ENCODE data around the gene YOD1. TPM values are rescaled to one million over a fixed set of nuclear protein-coding genes. Genes with fewer than 3 reads are reported as not detected.

Gene YOD1
- total RNA-seq, 1 experiment from 2014 or later, result 63.9 TPM

DNA sequence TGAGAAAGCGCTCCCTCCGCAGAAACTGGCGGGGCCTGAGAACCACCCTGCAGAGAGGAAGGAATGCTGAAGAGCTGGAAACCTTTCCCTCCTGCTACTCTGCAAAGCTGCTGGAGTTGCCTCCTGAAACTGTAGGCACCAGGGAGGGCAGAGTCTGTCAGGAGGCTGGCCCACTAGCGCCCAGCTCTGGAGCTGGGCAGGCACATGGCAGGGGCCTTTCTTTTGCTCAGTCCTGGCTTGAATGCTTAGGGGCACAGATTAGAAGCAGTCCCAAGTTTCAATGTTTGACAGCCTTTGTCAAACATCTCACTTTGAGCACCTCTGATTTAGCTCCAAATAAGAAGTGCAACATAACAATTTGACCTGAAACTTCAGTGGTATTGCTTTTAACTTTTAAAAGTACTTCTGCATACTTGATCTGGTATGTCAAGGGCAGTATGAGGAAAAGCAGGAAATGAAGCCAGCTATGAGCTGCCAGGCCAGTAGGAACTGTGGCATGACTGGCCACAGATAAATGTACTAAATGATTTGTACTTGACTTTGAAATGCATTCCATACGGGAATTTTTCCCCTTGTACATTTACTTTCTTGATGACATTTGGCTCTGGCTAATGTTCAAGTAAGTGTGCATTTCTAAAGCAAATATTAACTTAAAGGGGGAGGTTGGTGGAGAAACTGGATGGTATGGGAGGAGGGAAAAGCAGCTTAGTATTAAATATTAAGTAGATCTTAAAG is 25.7 kb downstream of the YOD1 start:
- H3K27me3 ChIP-seq (ENCODE audit: low read length), result no peaks in the 10 kb centered on the region
- ChIA-PET CTCF (interaction anchor here (1.1 to 2.2 kb wide), 4 partner anchors 19 to 42 kb away, joined by 3 to 9 read pairs (median 6); partner anchors contain the start of gene PFKFB2), POLR2A (ENCODE audit: unreplicated experiment) (interaction anchor here (0.6 to 2.1 kb wide), 5 partner anchors 19 to 296 kb away, joined by 3 to 12 read pairs (median 5); partner anchors contain the start of gene PFKFB2)
- peak overlapping the region; percentile 80 for H3K9ac ChIP-seq (ENCODE audit: low read length)
- ATAC-seq, result peak; percentile 18
- H3F3A ChIP-seq (ENCODE audit: low read length, unreplicated experiment), result peaks cover 35% of the 10 kb centered on the region
- peak overlapping the region; percentile 47 for H3K4me2 ChIP-seq (ENCODE audit: low read length)
- no TSS peak for BruUV-seq (replicated peaks)
- no peak overlapping the region for H2AFZ ChIP-seq (ENCODE audit: low read length)
- peak overlapping the region; percentile 2; the same call in 1 of the 2 replicates for H3K4me3 ChIP-seq (ENCODE audit: low read length)
- peak; percentile 99 for DNase-seq
- TF ChIP-seq, protein P1, sequence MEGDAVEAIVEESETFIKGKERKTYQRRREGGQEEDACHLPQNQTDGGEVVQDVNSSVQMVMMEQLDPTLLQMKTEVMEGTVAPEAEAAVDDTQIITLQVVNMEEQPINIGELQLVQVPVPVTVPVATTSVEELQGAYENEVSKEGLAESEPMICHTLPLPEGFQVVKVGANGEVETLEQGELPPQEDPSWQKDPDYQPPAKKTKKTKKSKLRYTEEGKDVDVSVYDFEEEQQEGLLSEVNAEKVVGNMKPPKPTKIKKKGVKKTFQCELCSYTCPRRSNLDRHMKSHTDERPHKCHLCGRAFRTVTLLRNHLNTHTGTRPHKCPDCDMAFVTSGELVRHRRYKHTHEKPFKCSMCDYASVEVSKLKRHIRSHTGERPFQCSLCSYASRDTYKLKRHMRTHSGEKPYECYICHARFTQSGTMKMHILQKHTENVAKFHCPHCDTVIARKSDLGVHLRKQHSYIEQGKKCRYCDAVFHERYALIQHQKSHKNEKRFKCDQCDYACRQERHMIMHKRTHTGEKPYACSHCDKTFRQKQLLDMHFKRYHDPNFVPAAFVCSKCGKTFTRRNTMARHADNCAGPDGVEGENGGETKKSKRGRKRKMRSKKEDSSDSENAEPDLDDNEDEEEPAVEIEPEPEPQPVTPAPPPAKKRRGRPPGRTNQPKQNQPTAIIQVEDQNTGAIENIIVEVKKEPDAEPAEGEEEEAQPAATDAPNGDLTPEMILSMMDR (conservative IDR thresholded peaks at IDR 0.05; ENCODE audit: low read depth, low read length), result 0 out of 2 replicates have a peak, but pooled peaks have one; percentile 11
- TF ChIP-seq EZH2phosphoT487 (IDR thresholded peaks at IDR 0.05; ENCODE audit: borderline replicate concordance, low read length), result no peak
- peaks cover 40% of the 10 kb centered on the region for H3K36me3 ChIP-seq (ENCODE audit: low read depth, low read length)
- intact Hi-C loops (cut with micrococcal nuclease), result loop anchor here (1.0 to 10.0 kb wide), 3 partner anchors 20 to 297 kb away; partner anchors contain the start of gene CD55
- H3K9me2 ChIP-seq (replicated peaks; ENCODE audit: low read length), result no peaks in the 10 kb centered on the region
- peaks cover 98% of the 10 kb centered on the region for H3K4me1 ChIP-seq (ENCODE audit: insufficient read depth, low read length)
- no peaks in the 10 kb centered on the region for H4K20me1 ChIP-seq (ENCODE audit: low read length)
- peak overlapping the region; percentile 95 for H3K27ac ChIP-seq (ENCODE audit: low read length)
- H3K79me2 ChIP-seq (ENCODE audit: low read length), result peaks cover 73% of the 10 kb centered on the region
- no peaks in the 10 kb centered on the region for H3K9me3 ChIP-seq (ENCODE audit: low read length)

DNA sequence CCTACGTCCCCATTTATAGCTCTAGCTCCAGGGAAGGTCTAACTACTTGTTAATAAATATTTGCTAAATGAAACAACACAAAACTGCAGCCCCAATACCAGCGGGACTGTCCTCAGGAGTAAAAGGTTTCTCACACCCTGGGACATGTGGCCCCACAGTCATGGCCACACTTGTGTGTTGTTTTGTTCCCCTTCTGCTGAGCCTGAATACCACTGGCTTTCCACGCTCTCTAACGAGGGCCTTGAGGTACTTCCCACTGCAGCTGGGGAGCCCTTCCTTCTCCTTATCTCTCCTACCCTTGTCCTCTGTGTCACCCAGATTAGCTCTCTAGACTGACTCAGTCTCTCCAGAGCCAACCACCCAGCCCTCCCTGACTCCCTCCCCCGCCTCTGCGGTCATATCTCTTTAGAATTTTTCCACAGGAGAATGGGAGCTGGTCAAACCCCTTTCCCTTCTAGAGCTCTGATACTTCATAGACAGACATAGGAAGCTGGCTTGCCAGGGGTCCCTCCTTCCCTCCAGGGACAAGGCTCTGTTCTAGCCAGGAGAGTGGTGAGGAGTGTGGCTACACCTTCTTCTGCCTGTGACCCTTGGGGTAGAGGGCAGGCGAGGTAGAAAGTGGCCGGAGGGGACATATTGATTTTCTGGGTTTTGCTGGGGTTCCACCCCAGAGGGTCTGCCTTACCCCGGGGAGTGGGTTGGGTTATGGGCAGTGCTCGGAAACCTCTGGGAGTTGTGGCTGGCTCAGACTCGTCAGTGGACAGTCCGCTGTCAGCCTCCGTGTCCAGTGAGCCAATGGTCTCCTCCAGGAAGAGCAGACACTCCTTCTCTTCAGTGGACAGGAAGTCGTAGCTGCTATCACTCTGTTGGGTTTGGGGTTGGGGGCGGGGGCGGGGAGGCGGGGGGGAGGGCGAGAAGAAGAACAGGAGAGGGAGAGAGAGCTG is 26.5 kb downstream of the YOD1 start:
- peaks cover 98% of the 10 kb centered on the region for H3K4me1 ChIP-seq (ENCODE audit: insufficient read depth, low read length)
- no TSS peak for BruUV-seq (replicated peaks)

More for the DNA sequence above, 26.5 kb downstream of the YOD1 start:
- H3K27ac ChIP-seq (ENCODE audit: low read length), result peak overlapping the region; percentile 95
- no peak for ATAC-seq
- H2AFZ ChIP-seq (ENCODE audit: low read length), result no peak overlapping the region
- H3K4me3 ChIP-seq (ENCODE audit: low read length), result no peak overlapping the region
- H3K4me2 ChIP-seq (ENCODE audit: low read length), result 0 out of 2 replicates have a peak overlapping the region, but pooled peaks have one; percentile 2
- no peaks in the 10 kb centered on the region for H4K20me1 ChIP-seq (ENCODE audit: low read length)
- no peaks in the 10 kb centered on the region for H3K9me3 ChIP-seq (ENCODE audit: low read length)
- intact Hi-C loops (cut with micrococcal nuclease), result loop anchor here (1.0 to 10.0 kb wide), 3 partner anchors 19 to 298 kb away; partner anchors contain the start of gene CD55
- DNase-seq, result no peak
- H3K27me3 ChIP-seq (ENCODE audit: low read length), result no peaks in the 10 kb centered on the region
- H3F3A ChIP-seq (ENCODE audit: low read length, unreplicated experiment), result peaks cover 36% of the 10 kb centered on the region
- CTCF ChIA-PET, result interaction anchor here (1.1 to 2.2 kb wide), 3 partner anchors 18 to 42 kb away, joined by 4 to 9 read pairs (median 7); partner anchors contain the start of gene PFKFB2
- POLR2A ChIA-PET (ENCODE audit: unreplicated experiment), result interaction anchor here (0.5 to 2.1 kb wide), 6 partner anchors 18 to 310 kb away, joined by 3 to 12 read pairs (median 4); partner anchors contain the start of gene PFKFB2
- H3K9ac ChIP-seq (ENCODE audit: low read length), result peak overlapping the region; percentile 86
- no peaks in the 10 kb centered on the region for H3K9me2 ChIP-seq (replicated peaks; ENCODE audit: low read length)
- peaks cover 65% of the 10 kb centered on the region for H3K79me2 ChIP-seq (ENCODE audit: low read length)
- peaks cover 40% of the 10 kb centered on the region for H3K36me3 ChIP-seq (ENCODE audit: low read depth, low read length)
- TF ChIP-seq EZH2 (IDR thresholded peaks at IDR 0.05; ENCODE audit: low read length, unreplicated experiment), result no peak
- TF ChIP-seq, protein P1 (conservative IDR thresholded peaks at IDR 0.05; ENCODE audit: low read depth, low read length), result no peak
- no peak for TF ChIP-seq EZH2phosphoT487 (IDR thresholded peaks at IDR 0.05; ENCODE audit: borderline replicate concordance, low read length)

Measured in PC-3 (cell line).